ENCODE measurements around the gene SLC52A3.

SLC52A3 gene

DNA sequence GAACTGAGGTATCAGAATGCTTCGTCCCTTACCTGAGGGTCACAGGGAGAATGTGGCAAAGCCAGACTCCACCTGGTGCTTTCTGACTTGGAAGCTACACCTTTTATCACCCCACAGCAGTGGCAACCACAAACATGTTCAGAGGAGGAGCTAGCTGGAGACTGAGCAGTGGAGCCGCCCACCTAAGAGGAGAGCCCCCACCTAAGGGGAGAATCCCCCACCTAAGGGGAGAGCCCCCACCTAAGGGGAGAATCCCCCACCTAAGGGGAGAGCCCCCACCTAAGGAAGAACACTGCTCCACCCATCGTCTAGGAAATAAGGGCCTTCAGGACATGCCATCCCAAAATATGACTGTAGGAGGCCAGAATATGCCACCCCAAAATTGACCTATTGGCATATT lies 4.0 kb downstream of the SLC52A3 start:
- DNase-seq, result no peak

DNA sequence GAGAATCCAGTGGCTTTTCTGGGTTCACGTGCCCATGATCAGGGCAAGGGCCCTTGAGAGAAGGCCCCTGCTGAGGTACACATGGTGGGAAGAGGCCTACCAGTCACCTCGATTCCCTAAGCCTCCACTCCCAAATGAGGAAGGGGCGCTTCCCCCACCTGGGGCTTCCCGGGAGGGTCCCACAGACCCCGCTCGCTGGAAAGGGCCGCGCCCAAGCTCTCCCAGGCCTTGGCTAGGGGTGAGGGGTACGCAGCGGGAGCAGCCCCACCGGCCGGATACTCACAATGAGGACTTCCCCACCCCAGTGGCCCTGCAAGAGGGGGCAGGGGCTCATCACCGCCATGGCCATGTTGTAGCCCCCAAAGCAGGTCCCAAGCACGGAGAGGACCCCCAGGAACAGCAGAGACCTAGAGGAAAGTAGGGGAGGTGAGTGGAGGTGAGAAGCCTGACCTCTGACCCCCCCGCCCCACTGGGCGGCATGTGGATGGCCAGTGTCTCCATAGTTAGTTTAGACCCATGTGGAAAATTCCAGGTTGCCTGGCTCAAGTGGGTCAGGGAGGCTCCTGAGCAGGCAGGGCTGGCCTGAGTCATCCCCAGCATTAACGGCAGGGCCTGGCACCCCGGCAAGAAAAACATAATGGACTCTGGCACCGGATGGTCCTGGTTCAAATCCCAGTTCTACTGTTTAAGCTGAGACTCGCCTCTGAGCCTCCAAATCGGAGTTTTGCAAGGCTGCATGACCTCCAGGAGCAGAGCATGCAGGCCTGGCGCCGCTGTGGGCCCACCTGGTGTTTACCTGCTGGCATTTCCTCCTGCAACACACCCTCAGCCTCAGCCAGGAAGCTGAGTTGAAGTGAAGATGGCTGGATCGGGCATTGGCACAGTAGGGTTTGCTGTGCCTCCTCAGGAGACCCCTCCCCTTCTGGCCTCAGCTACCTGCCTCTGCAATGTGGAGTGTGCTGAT lies 6.6 kb downstream of the SLC52A3 start:
- DNase-seq, result no peak

- DNase-seq, result no peak
These were observed 7.4 kb downstream of the SLC52A3 start for GRCh38 chr20:760751-761417.

DNA sequence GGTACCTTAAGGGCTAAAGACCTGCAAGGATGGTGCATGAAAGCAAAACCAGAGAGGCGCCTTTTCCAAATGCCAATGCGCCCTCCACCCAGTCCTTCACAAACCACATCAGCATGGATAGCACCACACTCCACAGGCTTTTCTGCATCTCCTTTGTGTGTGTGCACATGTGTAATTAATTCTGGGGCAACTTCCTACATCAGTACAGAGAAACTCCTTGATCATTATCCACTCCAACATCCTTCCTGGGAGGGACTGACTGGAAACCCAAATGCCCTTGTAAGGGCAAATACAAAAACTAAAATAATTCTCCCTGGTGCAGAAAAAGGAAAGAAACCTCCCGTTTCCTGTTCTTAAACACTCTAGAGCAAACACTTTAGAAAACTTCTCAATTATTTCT lies 10.8 kb downstream of the SLC52A3 start:
- no peak for DNase-seq

- DNase-seq, result no peak
These were observed 12.4 kb downstream of the SLC52A3 start for GRCh38 chr20:755941-756340.

GRCh38 chr20:754904-755303 lies 13.4 kb downstream of the SLC52A3 start:
- DNase-seq, result no peak

- DNase-seq, result no peak
These were observed 14.2 kb downstream of the SLC52A3 start for GRCh38 chr20:753897-754635.

DNA sequence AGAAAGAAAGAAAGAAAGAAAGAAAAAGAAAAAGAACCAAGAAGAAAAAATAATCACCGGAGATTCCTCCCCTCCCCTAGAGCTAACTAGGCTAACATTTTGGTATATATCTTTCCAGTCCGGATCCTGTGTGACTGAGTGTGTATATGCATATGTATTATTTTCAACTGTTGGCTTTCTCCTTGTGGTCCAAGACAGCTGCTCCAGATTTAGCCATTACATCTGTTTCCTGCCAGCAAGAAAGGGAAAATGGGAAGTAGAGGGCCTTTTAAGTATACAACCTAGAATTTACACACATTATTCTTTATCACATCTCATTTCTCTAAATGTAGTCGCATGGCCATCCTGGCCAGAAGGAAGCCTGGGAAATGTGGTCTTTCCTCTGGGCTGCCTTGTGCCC lies 15.2 kb downstream of the SLC52A3 start:
- no peak for DNase-seq

DNA sequence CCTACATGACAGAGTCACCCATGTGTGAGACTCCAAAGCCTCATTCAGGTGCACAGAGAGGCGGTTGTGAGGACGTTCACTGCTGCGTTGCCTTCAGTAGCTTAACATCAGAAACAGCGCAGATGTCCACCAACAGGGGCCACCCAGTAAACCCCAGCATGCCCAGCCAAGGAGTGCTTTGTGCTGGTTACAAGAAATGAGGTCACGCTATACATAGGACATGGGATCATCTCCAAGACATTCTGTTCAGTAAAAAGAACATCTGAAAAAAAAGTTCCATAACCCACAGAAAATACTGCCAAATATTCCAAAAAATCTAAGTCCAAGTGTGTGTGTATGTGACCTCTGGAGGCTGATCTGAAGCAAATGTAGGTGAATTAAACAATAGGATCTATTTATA lies 16.0 kb downstream of the SLC52A3 start:
- DNase-seq, result no peak

DNA sequence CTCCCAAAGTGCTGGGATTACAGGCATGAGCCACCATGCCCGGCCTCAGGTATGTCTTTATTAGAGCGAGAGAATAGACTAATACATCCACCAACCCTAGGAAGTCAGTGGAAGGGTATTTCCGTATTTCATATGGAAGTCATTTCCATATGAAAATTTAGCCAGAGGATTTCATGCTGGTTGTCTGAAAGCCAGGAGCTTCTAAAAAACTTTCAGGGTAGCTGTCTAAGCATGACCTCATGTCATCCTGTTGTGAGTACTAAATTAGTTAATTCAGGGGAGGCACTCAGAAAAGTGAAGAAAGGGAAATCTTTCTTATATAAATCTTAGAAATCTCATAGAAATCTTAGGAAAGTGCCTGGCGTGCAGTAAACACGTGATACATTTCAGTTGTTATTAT lies 16.5 kb downstream of the SLC52A3 start:
- DNase-seq, result no peak

- DNase-seq, result no peak
These were observed 17.5 kb downstream of the SLC52A3 start for GRCh38 chr20:750801-751200.

GRCh38 chr20:745683-746301 lies 22.5 kb downstream of the SLC52A3 start:
- DNase-seq, result no peak

GRCh38 chr20:742156-742555 lies 26.1 kb downstream of the SLC52A3 start:
- DNase-seq, result no peak

GRCh38 chr20:741620-742019 lies 26.7 kb downstream of the SLC52A3 start:
- DNase-seq, result no peak

DNA sequence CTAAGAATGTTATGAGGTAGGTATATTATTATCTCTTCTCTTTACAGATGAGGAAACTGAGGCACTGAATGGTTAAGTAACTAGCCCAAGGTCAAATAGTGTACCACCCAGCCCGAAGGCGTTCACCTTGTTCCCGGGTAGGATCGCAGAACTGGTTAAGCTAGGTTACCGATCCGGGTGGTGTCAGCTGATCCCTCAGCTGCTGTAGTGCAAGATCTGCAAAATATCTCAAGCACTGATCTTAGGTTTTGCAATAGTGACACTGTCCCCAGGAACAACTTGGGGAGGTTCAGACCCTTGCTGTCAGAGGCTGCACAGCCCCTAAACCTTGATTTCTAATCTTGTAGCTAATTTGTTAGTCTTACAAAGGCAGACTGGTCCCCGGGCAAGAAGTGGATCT lies 28.1 kb downstream of the SLC52A3 start:
- DNase-seq, result no peak

GRCh38 chr20:739736-740135 lies 28.6 kb downstream of the SLC52A3 start:
- DNase-seq, result no peak

GRCh38 chr20:733861-734260 lies 34.4 kb downstream of the SLC52A3 start:
- no peak for DNase-seq

GRCh38 chr20:732727-733126 lies 35.6 kb downstream of the SLC52A3 start:
- no peak for DNase-seq

DNA sequence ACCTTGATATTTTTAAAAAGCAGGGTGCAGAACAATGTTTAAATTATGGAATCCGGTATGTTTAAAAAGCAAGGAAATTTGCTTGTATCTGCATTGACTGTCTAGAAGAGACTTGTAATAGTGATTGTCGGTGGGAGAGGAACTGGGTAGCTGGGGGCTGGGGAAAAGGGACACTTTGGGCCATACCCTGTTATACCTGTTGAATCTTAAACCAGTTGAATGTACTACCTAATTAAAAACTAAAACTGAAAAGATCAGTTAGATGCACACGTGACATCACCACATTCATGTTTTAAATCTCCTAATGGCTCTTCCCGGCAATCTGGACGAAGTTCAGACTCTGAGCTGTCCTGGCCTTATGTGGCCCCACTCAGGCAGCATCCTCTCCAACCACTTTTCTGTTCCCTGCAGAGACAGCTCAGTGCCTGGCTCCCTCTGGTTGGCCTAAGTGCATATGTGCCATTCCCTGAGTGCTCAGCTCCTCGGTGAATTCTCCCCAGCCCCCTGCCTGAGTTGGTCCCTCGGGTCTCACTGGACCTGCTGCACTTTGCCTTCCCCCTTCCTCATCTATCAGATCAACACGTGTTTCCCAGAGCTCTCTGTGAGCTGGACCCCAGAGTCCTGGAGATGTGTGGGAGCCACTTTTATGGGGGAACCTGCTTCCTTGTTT lies 36.3 kb downstream of the SLC52A3 start:
- DNase-seq, result no peak

GRCh38 chr20:730005-730404 lies 38.3 kb downstream of the SLC52A3 start:
- DNase-seq, result no peak

DNA sequence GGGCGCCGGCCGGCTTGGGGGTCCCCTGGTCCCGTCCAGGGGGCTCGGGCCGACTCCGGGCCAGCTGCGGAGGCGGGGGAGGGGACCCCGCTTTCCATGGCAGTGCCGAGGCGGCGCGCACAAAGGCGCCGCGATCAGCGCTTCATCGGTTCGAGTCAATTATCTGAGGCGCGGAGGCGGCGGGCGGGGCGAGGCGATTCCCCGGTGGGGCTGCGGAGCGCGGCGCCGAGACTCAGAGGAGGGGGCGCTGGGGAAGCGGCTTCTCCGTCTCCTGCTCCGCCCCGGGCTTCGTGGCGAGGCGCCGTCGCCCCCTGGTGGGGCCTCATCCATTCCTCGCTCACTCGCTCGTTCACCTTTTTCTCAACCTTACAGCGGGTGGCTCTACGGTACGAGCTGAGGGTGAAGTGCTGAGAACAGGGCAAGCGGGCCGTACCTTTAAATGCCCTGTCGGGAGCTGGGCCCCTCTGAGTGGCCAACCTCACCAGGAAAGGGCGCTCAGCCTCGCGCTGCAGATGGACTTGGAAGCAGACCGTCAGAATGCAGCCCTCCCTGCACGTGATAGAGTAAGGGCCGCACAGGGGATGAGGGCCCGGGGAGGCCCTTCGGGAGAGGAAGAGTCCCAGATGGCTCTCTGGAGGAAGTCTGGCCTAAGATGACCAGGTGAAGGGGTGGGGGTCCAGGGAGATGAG lies 39.9 kb downstream of the SLC52A3 start:
- DNase-seq, result peak; percentile 94

GRCh38 chr20:726160-726559 lies 42.1 kb downstream of the SLC52A3 start:
- no peak for DNase-seq
